Loucy (cell line): Measurements from ENCODE around the gene BCL2L1.

Experiments
- H2AFZ ChIP-seq: fragments of 200-600 bp; sonication (generic); 2 replicates; pipeline ENCODE4 v1.6.0; 2016; ENCODE audit warnings: antibody characterized with exemption, mild to moderate bottlenecking, low read length, moderate library complexity
- H3F3A ChIP-seq: fragments of 200-600 bp; 2 replicates; pipeline ENCODE4 v1.6.0; 2016; ENCODE audit warnings: antibody characterized with exemption, low read depth, mild to moderate bottlenecking
- H3K27me3 ChIP-seq: fragments of 200-600 bp; sonication (generic); 2 replicates; pipeline ENCODE4 v1.6.1; 2014; ENCODE audit warnings: low read length, mild to moderate bottlenecking; ENCODE audit not compliant: insufficient read depth, poor library complexity, severe bottlenecking
- H3K36me3 ChIP-seq: fragments of 200-600 bp; sonication (generic); 2 replicates; pipeline ENCODE4 v1.6.1; 2016; ENCODE audit warnings: low read length; ENCODE audit not compliant: insufficient read depth
- H3K4me1 ChIP-seq: fragments of 200-600 bp; sonication (generic); 2 replicates; pipeline ENCODE4 v1.5.1; 2014; ENCODE audit warnings: low read length, mild to moderate bottlenecking; ENCODE audit not compliant: insufficient read depth, poor library complexity, severe bottlenecking
- H3K4me2 ChIP-seq: fragments of 200-600 bp; sonication (generic); 2 replicates; pipeline ENCODE4 v1.6.0; 2014; ENCODE audit warnings: antibody characterized with exemption, low read length, low read depth, mild to moderate bottlenecking; ENCODE audit not compliant: poor library complexity, severe bottlenecking
- H3K4me3 ChIP-seq: fragments of 200-600 bp; sonication (generic); 2 replicates; pipeline ENCODE4 v1.5.1; 2014; ENCODE audit warnings: low read length, mild to moderate bottlenecking, mixed read lengths; ENCODE audit not compliant: poor library complexity, severe bottlenecking
- H3K79me2 ChIP-seq: fragments of 200-600 bp; sonication (generic); 2 replicates; pipeline ENCODE4 v1.6.1; 2014; ENCODE audit warnings: low read length; ENCODE audit not compliant: insufficient read depth
- H3K9ac ChIP-seq: fragments of 200-600 bp; sonication (generic); 2 replicates; pipeline ENCODE4 v1.6.0; 2014; ENCODE audit warnings: mild to moderate bottlenecking, low read depth, low read length, moderate library complexity; ENCODE audit not compliant: poor library complexity, severe bottlenecking
- H3K9me2 ChIP-seq: fragments of 200-600 bp; sonication (generic); replicated peaks from 2 replicates; pipeline ENCODE4 v1.6.1; 2016; ENCODE audit warnings: low read depth, low read length, mixed read lengths
- H3K9me3 ChIP-seq: fragments of 200-600 bp; sonication (generic); 2 replicates; pipeline ENCODE4 v1.6.1; 2014; ENCODE audit warnings: mild to moderate bottlenecking, antibody characterized with exemption, low read length, low read depth; ENCODE audit not compliant: insufficient read depth
- H4K20me1 ChIP-seq: fragments of 200-600 bp; sonication (generic); 2 replicates; pipeline ENCODE4 v1.6.0; 2014; ENCODE audit warnings: antibody characterized with exemption, low read length, mild to moderate bottlenecking; ENCODE audit not compliant: insufficient read depth, poor library complexity, severe bottlenecking
- EZH2phosphoT487 ChIP-seq: fragments of 200-600 bp; IDR thresholded peaks from 2 replicates; pipeline ENCODE4 v1.6.1; 2018; ENCODE audit warnings: antibody characterized with exemption, mild to moderate bottlenecking, moderate library complexity, borderline replicate concordance
- TF ChIP-seq, protein P1 (sequence below): fragments of 200-600 bp; sonication (generic); conservative IDR thresholded peaks from 2 replicates; pipeline ENCODE4 v1.5.1; 2014; ENCODE audit warnings: mild to moderate bottlenecking, antibody characterized with exemption, low read length

BCL2L1 gene

DNA sequence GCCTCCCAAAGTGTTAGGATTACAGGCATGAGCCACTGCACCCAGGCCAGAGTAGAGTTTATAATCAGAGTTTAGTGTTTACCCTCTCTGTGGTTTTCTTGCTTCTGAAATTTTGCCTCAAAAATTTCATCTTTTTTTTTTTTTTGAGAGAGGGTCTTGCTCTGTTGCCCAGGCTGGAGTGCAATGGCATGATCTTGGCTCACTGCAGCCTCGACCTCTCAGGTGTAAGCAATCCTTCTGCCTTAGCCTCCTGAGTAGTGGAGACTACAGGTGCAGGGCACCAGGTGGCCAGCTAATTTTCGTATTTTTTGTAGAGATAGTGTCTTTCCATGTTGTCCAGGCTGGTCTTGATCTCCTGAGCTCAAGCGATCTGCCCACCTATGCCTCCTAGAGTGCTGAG is 45.1 kb upstream of the BCL2L1 start:
- H3K4me1 ChIP-seq, result no peaks in the 10 kb centered on the region
- H3K27me3 ChIP-seq, result no peaks in the 10 kb centered on the region
- H3K9me2 ChIP-seq, result no peaks in the 10 kb centered on the region
- peaks cover 34% of the 10 kb centered on the region for H3K79me2 ChIP-seq
- H3F3A ChIP-seq, result no peaks in the 10 kb centered on the region
- H4K20me1 ChIP-seq, result peaks cover 32% of the 10 kb centered on the region
- no peak overlapping the region for H3K4me3 ChIP-seq
- H3K36me3 ChIP-seq, result peaks cover 93% of the 10 kb centered on the region
- H3K9me3 ChIP-seq, result no peaks in the 10 kb centered on the region
- no peak for TF ChIP-seq EZH2phosphoT487
- TF ChIP-seq, protein P1, sequence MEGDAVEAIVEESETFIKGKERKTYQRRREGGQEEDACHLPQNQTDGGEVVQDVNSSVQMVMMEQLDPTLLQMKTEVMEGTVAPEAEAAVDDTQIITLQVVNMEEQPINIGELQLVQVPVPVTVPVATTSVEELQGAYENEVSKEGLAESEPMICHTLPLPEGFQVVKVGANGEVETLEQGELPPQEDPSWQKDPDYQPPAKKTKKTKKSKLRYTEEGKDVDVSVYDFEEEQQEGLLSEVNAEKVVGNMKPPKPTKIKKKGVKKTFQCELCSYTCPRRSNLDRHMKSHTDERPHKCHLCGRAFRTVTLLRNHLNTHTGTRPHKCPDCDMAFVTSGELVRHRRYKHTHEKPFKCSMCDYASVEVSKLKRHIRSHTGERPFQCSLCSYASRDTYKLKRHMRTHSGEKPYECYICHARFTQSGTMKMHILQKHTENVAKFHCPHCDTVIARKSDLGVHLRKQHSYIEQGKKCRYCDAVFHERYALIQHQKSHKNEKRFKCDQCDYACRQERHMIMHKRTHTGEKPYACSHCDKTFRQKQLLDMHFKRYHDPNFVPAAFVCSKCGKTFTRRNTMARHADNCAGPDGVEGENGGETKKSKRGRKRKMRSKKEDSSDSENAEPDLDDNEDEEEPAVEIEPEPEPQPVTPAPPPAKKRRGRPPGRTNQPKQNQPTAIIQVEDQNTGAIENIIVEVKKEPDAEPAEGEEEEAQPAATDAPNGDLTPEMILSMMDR, result no peak
- H2AFZ ChIP-seq, result no peak overlapping the region
- H3K9ac ChIP-seq, result no peak overlapping the region
- no peak overlapping the region for H3K4me2 ChIP-seq

DNA sequence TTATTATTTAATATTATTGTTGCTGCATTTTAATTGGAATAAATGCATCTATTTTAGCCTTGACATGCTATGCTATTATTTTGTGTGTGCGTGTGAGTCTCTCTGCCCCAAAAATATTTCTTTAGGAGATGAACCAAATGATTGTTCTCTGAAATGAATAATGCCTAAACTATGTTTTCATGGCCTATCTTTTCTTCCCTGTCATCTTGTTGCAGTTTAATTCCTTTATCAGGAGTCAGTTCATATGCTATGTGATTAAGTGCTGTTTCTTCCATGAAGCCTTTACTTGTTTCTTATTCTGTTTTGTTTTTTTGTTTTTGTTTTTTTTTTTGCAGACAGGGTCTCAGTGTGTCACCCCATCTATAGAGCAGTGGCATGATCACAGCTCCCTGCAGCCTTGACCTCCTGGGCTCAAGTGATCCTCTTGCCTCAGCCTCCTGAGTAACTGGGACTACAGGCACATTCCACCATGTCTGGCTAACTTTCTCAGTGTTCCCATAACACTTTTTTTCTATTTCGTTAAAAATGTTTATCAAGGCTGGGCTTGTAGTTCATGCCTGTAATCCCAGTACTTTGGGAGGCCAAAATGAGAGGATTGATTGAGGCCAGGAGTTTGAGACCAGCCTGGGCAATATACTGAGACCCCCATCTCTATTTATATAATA is 42.1 kb upstream of the BCL2L1 start:
- H4K20me1 ChIP-seq, result peaks cover 30% of the 10 kb centered on the region
- H2AFZ ChIP-seq, result no peak overlapping the region
- no peak overlapping the region for H3K4me2 ChIP-seq
- no peaks in the 10 kb centered on the region for H3K4me1 ChIP-seq
- no peak overlapping the region for H3K4me3 ChIP-seq
- peaks cover 92% of the 10 kb centered on the region for H3K36me3 ChIP-seq
- no peaks in the 10 kb centered on the region for H3F3A ChIP-seq
- H3K9ac ChIP-seq, result no peak overlapping the region
- H3K79me2 ChIP-seq, result peaks cover 63% of the 10 kb centered on the region
- H3K27me3 ChIP-seq, result no peaks in the 10 kb centered on the region
- no peaks in the 10 kb centered on the region for H3K9me2 ChIP-seq
- no peak for TF ChIP-seq EZH2phosphoT487
- TF ChIP-seq, protein P1, result no peak
- no peaks in the 10 kb centered on the region for H3K9me3 ChIP-seq

DNA sequence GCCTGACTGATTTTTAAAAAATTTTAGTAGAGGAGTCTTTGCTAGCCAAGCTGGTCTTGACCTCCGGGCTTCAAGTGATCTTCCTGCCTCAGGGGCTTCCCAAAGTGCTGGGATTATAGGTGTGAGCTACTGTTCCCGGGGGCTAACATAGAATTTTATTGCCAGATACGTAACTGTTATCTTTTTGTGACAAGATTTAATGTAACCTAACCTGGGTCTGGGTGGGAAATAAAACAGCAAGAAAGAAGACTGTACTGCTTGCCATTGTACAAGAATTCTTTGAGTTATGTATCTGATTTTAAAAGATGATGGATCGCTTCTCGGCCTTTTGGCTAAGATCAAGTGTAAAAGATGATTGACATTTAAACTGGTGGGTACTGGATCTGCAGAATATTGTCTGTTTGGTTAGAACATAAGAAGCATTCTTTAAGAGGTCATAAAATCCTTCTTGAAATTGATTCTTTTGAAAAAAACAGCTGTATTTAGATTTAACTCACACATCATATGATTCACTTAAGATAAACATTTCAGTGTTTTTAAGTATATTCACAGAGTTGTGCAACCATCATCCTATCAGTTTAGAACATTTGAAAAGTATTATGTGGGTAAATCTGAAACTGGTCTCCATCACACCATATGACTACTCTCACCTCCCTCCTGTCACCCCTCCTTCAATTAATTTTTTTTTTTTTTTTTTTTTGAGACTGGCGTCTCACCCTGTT is 38.0 kb upstream of the BCL2L1 start:
- Histone ChIP-seq H3K4me3 (no peak overlapping the region), H3F3A (no peaks in the 10 kb centered on the region), H3K4me1 (no peaks in the 10 kb centered on the region), H3K9me3 (no peaks in the 10 kb centered on the region), H3K4me2 (no peak overlapping the region), H3K36me3 (peaks cover 88% of the 10 kb centered on the region), H3K27me3 (no peaks in the 10 kb centered on the region), H3K79me2 (peaks cover 95% of the 10 kb centered on the region), H4K20me1 (peaks cover 40% of the 10 kb centered on the region), H3K9ac (no peak overlapping the region), H3K9me2 (no peaks in the 10 kb centered on the region), H2AFZ (no peak overlapping the region)
- TF ChIP-seq, protein P1, result no peak
- TF ChIP-seq EZH2phosphoT487, result no peak
